H9 (cell line): ENCODE data around the gene EXD2. TPM values are rescaled to one million over a fixed set of nuclear protein-coding genes. Genes with fewer than 3 reads are reported as not detected.

Experiments
- DNase-seq: peaks from one replicate; pipeline ENCODE4 v3.0.0-alpha.2; 2017
- H2AFZ ChIP-seq: one replicate; pipeline ENCODE4 v1.6.1; 2013; ENCODE audit warnings: mild to moderate bottlenecking, low read length, control low read depth, moderate library complexity
- H2AK5ac ChIP-seq: 2 replicates; pipeline ENCODE4 v1.6.1; 2013; ENCODE audit warnings: low read length, control low read depth, mixed read lengths; ENCODE audit not compliant: insufficient read length
- H2BK120ac ChIP-seq: one replicate; pipeline ENCODE4 v1.6.1; 2013; ENCODE audit warnings: low read depth, mild to moderate bottlenecking, low read length, control low read depth, inconsistent platforms; ENCODE audit not compliant: poor library complexity, severe bottlenecking
- H2BK12ac ChIP-seq: 2 replicates; pipeline ENCODE4 v1.6.1; 2013; ENCODE audit warnings: low read length, control low read depth, mixed read lengths, low read depth; ENCODE audit not compliant: insufficient read length
- H2BK15ac ChIP-seq: 2 replicates; pipeline ENCODE4 v1.6.1; 2013; ENCODE audit warnings: low read depth, low read length, control low read depth
- H2BK20ac ChIP-seq: one replicate; pipeline ENCODE4 v1.6.1; 2013; ENCODE audit warnings: low read depth, mild to moderate bottlenecking, low read length, control low read depth, inconsistent platforms; ENCODE audit not compliant: poor library complexity, severe bottlenecking
- H2BK5ac ChIP-seq: 2 replicates; pipeline ENCODE4 v1.6.1; 2013; ENCODE audit warnings: low read length, control low read depth, mixed read lengths; ENCODE audit not compliant: insufficient read length
- H3K14ac ChIP-seq: 2 replicates; pipeline ENCODE4 v1.6.1; 2013; ENCODE audit warnings: low read length, control low read depth; ENCODE audit not compliant: insufficient read depth
- H3K18ac ChIP-seq: 2 replicates; pipeline ENCODE4 v1.6.1; 2013; ENCODE audit warnings: low read depth, mild to moderate bottlenecking, mixed read lengths, low read length, control low read depth; ENCODE audit not compliant: insufficient read length
- H3K23ac ChIP-seq: 2 replicates; pipeline ENCODE4 v1.6.1; 2013; ENCODE audit warnings: low read length, control low read depth, mixed read lengths, low read depth; ENCODE audit not compliant: insufficient read length
- H3K23me2 ChIP-seq: 2 replicates; pipeline ENCODE4 v1.6.1; 2013; ENCODE audit warnings: low read depth, mild to moderate bottlenecking, mixed read lengths, low read length, control low read depth; ENCODE audit not compliant: insufficient read length, poor library complexity, severe bottlenecking
- H3K27ac ChIP-seq: 2 replicates; pipeline ENCODE4 v1.5.1; 2013; ENCODE audit warnings: low read length, control low read depth, mixed read lengths, low read depth; ENCODE audit not compliant: insufficient read length
- H3K27me3 ChIP-seq: 2 replicates; pipeline ENCODE4 v1.6.1; 2013; ENCODE audit warnings: low read length, control low read depth, inconsistent platforms; ENCODE audit not compliant: insufficient read depth
- H3K4ac ChIP-seq: 2 replicates; pipeline ENCODE4 v1.6.1; 2013; ENCODE audit warnings: low read depth, mild to moderate bottlenecking, control low read depth, inconsistent platforms, low read length, moderate library complexity
- H3K4me1 ChIP-seq: 2 replicates; pipeline ENCODE4 v1.6.1; 2013; ENCODE audit warnings: low read length, control low read depth, inconsistent platforms; ENCODE audit not compliant: insufficient read depth
- H3K4me2 ChIP-seq: 2 replicates; pipeline ENCODE4 v1.6.1; 2013; ENCODE audit warnings: low read length, control low read depth, mixed read lengths; ENCODE audit not compliant: insufficient read length, insufficient read depth
- H3K56ac ChIP-seq: 2 replicates; pipeline ENCODE4 v1.6.1; 2013; ENCODE audit warnings: low read depth, mild to moderate bottlenecking, mixed read lengths, low read length, control low read depth; ENCODE audit not compliant: insufficient read length
- H3K79me1 ChIP-seq: 2 replicates; pipeline ENCODE4 v1.6.1; 2013; ENCODE audit warnings: low read depth, mild to moderate bottlenecking, moderate library complexity, low read length, control low read depth, inconsistent platforms; ENCODE audit not compliant: insufficient read depth, poor library complexity, severe bottlenecking
- H3K79me2 ChIP-seq: 2 replicates; pipeline ENCODE4 v1.6.1; 2013; ENCODE audit warnings: low read length, control low read depth, inconsistent platforms; ENCODE audit not compliant: insufficient read depth
- H3K9ac ChIP-seq: 2 replicates; pipeline ENCODE4 v1.6.1; 2013; ENCODE audit warnings: low read length, control low read depth, mixed read lengths; ENCODE audit not compliant: insufficient read length; ENCODE audit errors: extremely low read depth
- H3K9me3 ChIP-seq: one replicate; pipeline ENCODE4 v1.6.1; 2013; ENCODE audit warnings: low read depth, low read length, inconsistent platforms; ENCODE audit not compliant: control insufficient read depth
- H3T11ph ChIP-seq: one replicate; pipeline ENCODE4 v1.6.1; 2013; ENCODE audit warnings: mild to moderate bottlenecking, low read length, control low read depth, inconsistent platforms
- H4K20me1 ChIP-seq: one replicate; pipeline ENCODE4 v1.6.1; 2013; ENCODE audit not compliant: control insufficient read depth, insufficient read length, insufficient read depth
- H4K5ac ChIP-seq: 2 replicates; pipeline ENCODE4 v1.6.1; 2013; ENCODE audit warnings: low read depth, mild to moderate bottlenecking, mixed read lengths, low read length, control low read depth; ENCODE audit not compliant: insufficient read length
- H4K8ac ChIP-seq: replicated peaks from 2 replicates; pipeline ENCODE4 v1.6.1; 2013; ENCODE audit warnings: low read length, control low read depth, mixed read lengths, low read depth; ENCODE audit not compliant: insufficient read length
- H4K91ac ChIP-seq: 2 replicates; pipeline ENCODE4 v1.6.1; 2013; ENCODE audit warnings: low read depth, mild to moderate bottlenecking, moderate library complexity, mixed read lengths, low read length, control low read depth; ENCODE audit not compliant: insufficient read length
- H3K27ac Mint-ChIP-seq, 3 experiments: 2 replicates in 2 of 3; 3 replicates in 1 of 3; pipeline ENCODE4 v1.8.0; 2020 to 2021; ENCODE audit warnings: mixed read lengths in 3 of 3, mild to moderate bottlenecking in 1 of 3, moderate library complexity in 1 of 3
- H3K27me3 Mint-ChIP-seq: 2 replicates; pipeline ENCODE4 v1.8.0; 2021; ENCODE audit warnings: low read depth, mild to moderate bottlenecking, moderate library complexity, mixed read lengths
- H3K36me3 Mint-ChIP-seq, 3 experiments: 2 replicates in 2 of 3; 3 replicates in 1 of 3; pipeline ENCODE4 v1.8.0; 2020 to 2021; ENCODE audit warnings: low read depth in 3 of 3, mixed read lengths in 3 of 3; ENCODE audit not compliant: insufficient read depth in 1 of 3
- H3K4me1 Mint-ChIP-seq, 2 experiments: 2 replicates each; pipeline ENCODE4 v1.8.0; 2020; ENCODE audit warnings: mixed read lengths in 2 of 2
- H3K4me3 Mint-ChIP-seq, 2 experiments: 2 replicates in 1 of 2; 3 replicates in 1 of 2; pipeline ENCODE4 v1.8.0; 2020 to 2021; ENCODE audit warnings: mild to moderate bottlenecking in 2 of 2, mixed read lengths in 2 of 2, moderate library complexity in 1 of 2
- H3K9me3 Mint-ChIP-seq, 2 experiments: 2 replicates in 1 of 2; 3 replicates in 1 of 2; pipeline ENCODE4 v1.8.0; 2020; ENCODE audit warnings: mild to moderate bottlenecking in 2 of 2, mixed read lengths in 2 of 2, moderate library complexity in 1 of 2
- whole genome bisulfite sequencing: extraction: QIAGEN DNeasy Blood & Tissue Kit; methylation state at CpG from one replicate; pipeline ENCODE4 v1.1.7; 2013; ENCODE audit warnings: missing lambda C conversion rate, low lambda C conversion rate, mixed read lengths; ENCODE audit not compliant: insufficient read length; ENCODE audit errors: extremely low coverage; 5-methylcytosine and 5-hydroxymethylcytosine counted together
- total RNA-seq: library from RNA; stranded (reverse); gene quantifications from 2 replicates; pipeline ENCODE4 v1.2.1, GENCODE V29; 2021
- TF ChIP-seq, protein P1 (sequence below): fragments of 200-600 bp; sonication (generic); conservative IDR thresholded peaks from 3 replicates; pipeline ENCODE4 v1.8.0; 2021; ENCODE audit warnings: antibody characterized with exemption, mild to moderate bottlenecking

EXD2 gene
- total RNA-seq, 1 experiment from 2014 or later = 19.6 TPM

DNA sequence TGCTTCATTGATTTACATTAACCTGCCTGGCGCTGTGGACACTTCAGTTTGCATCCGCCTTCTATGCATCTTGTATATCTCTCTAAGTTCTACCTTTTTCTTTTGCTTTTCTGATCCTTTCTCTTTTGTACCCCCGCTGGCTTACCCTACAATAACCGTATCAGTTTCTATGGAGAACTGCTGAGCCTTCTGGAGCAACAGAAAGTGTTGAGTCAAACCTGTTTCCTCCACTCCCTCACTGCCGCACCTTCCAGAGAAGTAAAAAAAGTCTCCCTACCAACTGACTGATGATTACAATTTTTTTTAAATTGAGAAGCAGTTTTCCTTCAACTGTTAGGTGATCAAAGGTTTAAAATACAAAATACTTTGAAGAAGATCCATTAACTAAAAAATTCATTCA is 17.4 kb downstream of the EXD2 start:
- Mint-ChIP-seq H3K9me3 (no peaks in the 10 kb centered on the region), H3K27ac (no peak overlapping the region), H3K36me3 (peaks cover 2 to 23% (median 19%) of the 10 kb centered on the region in 3 experiments; a peak in 6 of 7 replicates), H3K27me3 (no peaks in the 10 kb centered on the region), H3K4me1 (peaks cover 4% of the 10 kb centered on the region in 2 experiments), H3K4me3 (no peak overlapping the region)
- H3K9ac ChIP-seq = no peak overlapping the region
- no peak overlapping the region for H2BK5ac ChIP-seq
- no peaks in the 10 kb centered on the region for H3K27me3 ChIP-seq
- no peaks in the 10 kb centered on the region for H4K20me1 ChIP-seq
- H3K18ac ChIP-seq = no peak overlapping the region
- no peak overlapping the region for H3K4me2 ChIP-seq
- H3K23ac ChIP-seq = no peak overlapping the region
- no peak overlapping the region for H2AK5ac ChIP-seq
- no peak overlapping the region for H3K56ac ChIP-seq
- no peak overlapping the region for H3T11ph ChIP-seq
- no peaks in the 10 kb centered on the region for H3K23me2 ChIP-seq
- H4K91ac ChIP-seq = no peak overlapping the region
- no peak overlapping the region for H4K8ac ChIP-seq
- no peak overlapping the region for H2BK12ac ChIP-seq
- H3K27ac ChIP-seq = no peak overlapping the region
- no peaks in the 10 kb centered on the region for H3K4me1 ChIP-seq
- WGBS = no CpG with 5 or more reads among the region's 5 CpGs
- DNase-seq = no peak
- no peak overlapping the region for H2BK20ac ChIP-seq
- H3K4ac ChIP-seq = no peak overlapping the region
- H4K5ac ChIP-seq = no peak overlapping the region
- no peaks in the 10 kb centered on the region for H3K9me3 ChIP-seq
- no peaks in the 10 kb centered on the region for H3K79me2 ChIP-seq
- TF ChIP-seq, protein P1, sequence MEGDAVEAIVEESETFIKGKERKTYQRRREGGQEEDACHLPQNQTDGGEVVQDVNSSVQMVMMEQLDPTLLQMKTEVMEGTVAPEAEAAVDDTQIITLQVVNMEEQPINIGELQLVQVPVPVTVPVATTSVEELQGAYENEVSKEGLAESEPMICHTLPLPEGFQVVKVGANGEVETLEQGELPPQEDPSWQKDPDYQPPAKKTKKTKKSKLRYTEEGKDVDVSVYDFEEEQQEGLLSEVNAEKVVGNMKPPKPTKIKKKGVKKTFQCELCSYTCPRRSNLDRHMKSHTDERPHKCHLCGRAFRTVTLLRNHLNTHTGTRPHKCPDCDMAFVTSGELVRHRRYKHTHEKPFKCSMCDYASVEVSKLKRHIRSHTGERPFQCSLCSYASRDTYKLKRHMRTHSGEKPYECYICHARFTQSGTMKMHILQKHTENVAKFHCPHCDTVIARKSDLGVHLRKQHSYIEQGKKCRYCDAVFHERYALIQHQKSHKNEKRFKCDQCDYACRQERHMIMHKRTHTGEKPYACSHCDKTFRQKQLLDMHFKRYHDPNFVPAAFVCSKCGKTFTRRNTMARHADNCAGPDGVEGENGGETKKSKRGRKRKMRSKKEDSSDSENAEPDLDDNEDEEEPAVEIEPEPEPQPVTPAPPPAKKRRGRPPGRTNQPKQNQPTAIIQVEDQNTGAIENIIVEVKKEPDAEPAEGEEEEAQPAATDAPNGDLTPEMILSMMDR = no peak
- H2BK120ac ChIP-seq = no peak overlapping the region
- no peak overlapping the region for H2AFZ ChIP-seq
- no peak overlapping the region for H2BK15ac ChIP-seq
- no peak overlapping the region for H3K14ac ChIP-seq
- H3K79me1 ChIP-seq = no peaks in the 10 kb centered on the region
